HG02884 (cell line): ENCODE data around the gene GGTLC3.
"Not testable (repeated sequence)": the region's sequence is repeated elsewhere in the genome, so short reads cannot be mapped to it uniquely, and the experiment has no call there.

Experiments used
- ATAC-seq: cut with Tn5 transposase; IDR thresholded peaks from one replicate; pipeline ENCODE4 v1.9.1; 2021; ENCODE audit warnings: mild to moderate bottlenecking, moderate library complexity; ENCODE audit not compliant: unreplicated experiment

Gene GGTLC3

GRCh38 chr22:18522762-18523161, 4.8 kb upstream of the GGTLC3 start:
- not testable (repeated sequence) for ATAC-seq

GRCh38 chr22:18513454-18513853, 4.5 kb downstream of the GGTLC3 start:
- ATAC-seq: not testable (repeated sequence)

DNA sequence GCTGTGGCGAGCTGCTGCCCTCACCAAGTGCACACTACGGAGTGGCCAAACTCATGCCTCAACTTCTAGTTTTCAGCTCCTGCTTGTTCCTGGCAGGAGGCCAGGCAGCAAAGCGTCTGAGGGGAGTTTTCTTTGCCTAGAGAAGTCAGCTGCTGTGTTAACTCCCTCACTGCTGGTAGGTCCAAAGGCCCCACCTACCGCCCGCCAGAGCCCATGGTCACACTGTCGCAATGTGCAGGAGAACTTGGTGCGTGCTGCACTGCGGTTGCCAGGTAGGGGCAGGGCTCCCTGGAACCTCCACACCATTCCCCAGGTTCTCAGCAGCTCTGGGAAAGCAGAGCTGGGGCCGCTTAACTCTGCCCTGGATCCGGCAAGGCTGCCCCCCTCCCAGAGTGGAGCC, 5.6 kb downstream of the GGTLC3 start:
- ATAC-seq: not testable (repeated sequence)

GRCh38 chr22:18511327-18511726, 6.6 kb downstream of the GGTLC3 start:
- not testable (repeated sequence) for ATAC-seq

DNA sequence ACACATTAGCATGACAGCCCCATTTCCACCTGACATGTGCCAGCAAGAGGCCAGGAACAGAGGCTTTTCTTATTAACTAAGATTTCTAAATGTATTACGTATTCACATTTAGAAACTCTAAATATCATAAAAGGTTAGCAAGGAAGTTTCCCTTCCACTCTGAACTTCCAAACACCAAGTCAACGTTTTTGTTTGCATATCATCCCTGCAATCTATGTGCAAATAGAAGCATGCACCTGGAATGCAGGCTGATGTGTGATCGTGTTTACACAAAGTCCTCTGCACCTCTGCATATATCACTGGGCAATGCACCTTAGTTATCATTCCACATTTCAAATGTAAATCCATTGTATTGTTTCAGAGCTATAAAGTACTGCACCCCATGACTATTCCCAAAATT, 21.7 kb downstream of the GGTLC3 start:
- not testable (repeated sequence) for ATAC-seq
